IPS-18c (cell line): ENCODE measurements around the gene ANKS4B.

ENCODE experiments used
- H3K4me3 ChIP-seq: 2 replicates; pipeline ENCODE4 v1.7.0; 2013; ENCODE audit warnings: low read depth, mild to moderate bottlenecking, low read length, moderate library complexity; ENCODE audit not compliant: insufficient read depth
- H3K9me3 ChIP-seq: one replicate; pipeline ENCODE4 v1.6.1; 2013; ENCODE audit warnings: mild to moderate bottlenecking, low read length, moderate library complexity; ENCODE audit not compliant: control insufficient read depth, insufficient read depth

Gene ANKS4B

DNA sequence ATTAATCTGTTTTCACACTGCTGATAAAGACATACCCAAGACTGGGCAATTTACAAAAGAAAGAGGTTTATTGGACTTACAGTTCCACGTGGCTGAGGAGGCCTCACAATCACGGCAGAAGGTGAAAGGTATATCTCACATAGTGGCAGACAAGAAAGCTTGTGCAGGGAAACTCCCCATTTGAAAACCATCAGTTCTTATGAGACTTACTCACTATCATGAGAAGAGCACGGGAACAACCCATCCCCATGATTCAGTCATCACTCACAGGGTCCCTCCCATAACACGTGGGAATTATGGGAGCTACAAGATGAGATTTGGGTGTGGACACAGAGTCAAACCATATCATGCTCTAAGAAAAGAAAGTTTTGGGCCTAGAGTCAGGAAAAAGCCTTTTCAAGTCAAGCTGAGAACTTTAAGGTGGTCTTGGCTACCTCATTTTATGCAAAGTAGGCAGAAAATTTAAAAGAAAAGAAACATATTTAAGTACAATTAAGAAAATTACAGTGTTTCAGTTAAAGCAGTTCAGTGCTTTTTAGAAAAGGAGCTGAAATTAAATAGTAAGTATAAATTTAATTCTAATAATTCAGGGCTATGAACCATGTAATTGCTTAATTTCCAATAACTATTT lies 69.5 kb downstream of the ANKS4B start:
- no peaks in the 10 kb centered on the region for H3K9me3 ChIP-seq
- H3K4me3 ChIP-seq = no peak overlapping the region
